ENCODE measurements around the gene LAP3.

The LAP3 gene

GRCh38 chr4:17576932-17577664, at the start of gene LAP3:
TSS of gene LAP3 (plus strand) at chr4:17577198. CDS start at chr4:17577466, 268 bp downstream.
- peak; percentile 74 for DNase-seq (ENCODE audit: low read depth, low spot score)
- peak within 1 kb of the TSS; percentile 79 for H3K4me3 ChIP-seq (ENCODE audit: low read depth, low read length)
- ChIA-PET CTCF (interaction anchor here (1.2 to 2.0 kb wide), 3 partner anchors 14 to 59 kb away, joined by 3 to 10 read pairs (median 3); no protein-coding TSS in a partner anchor), POLR2A (interaction anchor here (1.0 kb wide), 2 partner anchors 10 to 240 kb away, joined by 3 read pairs; no protein-coding TSS in a partner anchor)
- no peak for TF ChIP-seq CTCF (IDR thresholded peaks at IDR 0.05; ENCODE audit: insufficient read depth, low read length, missing control alignments)

GRCh38 chr4:17528551-17529165, 48.3 kb upstream of the LAP3 start:
- ChIA-PET POLR2A (no interaction called here), CTCF (interaction anchor here (1.2 kb wide), 2 partner anchors 16 to 20 kb away, joined by 3 read pairs; no protein-coding TSS in a partner anchor)
- no peak overlapping the region for H3K4me3 ChIP-seq (ENCODE audit: low read depth, low read length)
- no peak for TF ChIP-seq CTCF (IDR thresholded peaks at IDR 0.05; ENCODE audit: insufficient read depth, low read length, missing control alignments)
- no peak for DNase-seq (ENCODE audit: low read depth, low spot score)

GRCh38 chr4:17531538-17532285, 45.3 kb upstream of the LAP3 start:
- CTCF ChIA-PET, result interaction anchor here (0.9 to 1.0 kb wide), 2 partner anchors 15 to 17 kb away, joined by 3 to 5 read pairs; no protein-coding TSS in a partner anchor
- no peak overlapping the region for H3K4me3 ChIP-seq (ENCODE audit: low read depth, low read length)
- DNase-seq (ENCODE audit: low read depth, low spot score), result no peak
- TF ChIP-seq CTCF (IDR thresholded peaks at IDR 0.05; ENCODE audit: insufficient read depth, low read length, missing control alignments), result no peak
- POLR2A ChIA-PET, result no interaction called here

- ChIA-PET POLR2A (no interaction called here), CTCF (interaction anchor here (1.5 kb wide), 1 partner anchor 14 kb away, joined by 5 read pairs; no protein-coding TSS in a partner anchor)
- H3K4me3 ChIP-seq (ENCODE audit: low read depth, low read length), result no peak overlapping the region
- no peak for DNase-seq (ENCODE audit: low read depth, low spot score)
- no peak for TF ChIP-seq CTCF (IDR thresholded peaks at IDR 0.05; ENCODE audit: insufficient read depth, low read length, missing control alignments)
Measured at GRCh38 chr4:17534705-17535104, 42.3 kb upstream of the LAP3 start.

- DNase-seq (ENCODE audit: low read depth, low spot score), result no peak
- H3K4me3 ChIP-seq (ENCODE audit: low read depth, low read length), result no peak overlapping the region
- TF ChIP-seq CTCF (IDR thresholded peaks at IDR 0.05; ENCODE audit: insufficient read depth, low read length, missing control alignments), result no peak
- ChIA-PET CTCF (interaction anchor here (0.8 to 1.5 kb wide), 2 partner anchors 12 to 14 kb away, joined by 4 to 5 read pairs; no protein-coding TSS in a partner anchor), POLR2A (no interaction called here)
Measured at GRCh38 chr4:17535242-17535641, 41.8 kb upstream of the LAP3 start.
